SK-N-SH (cell line): ENCODE results near the gene MN1. TPM values are rescaled to one million over a fixed set of nuclear protein-coding genes. Genes with fewer than 3 reads are reported as not detected.

Source experiments
- CTCF ChIA-PET: fragments of 300-600, 350-600 bp; formaldehyde crosslinking; extraction: SDS; loops from one replicate; lab custom pipeline; 2021; lab: Yijun Ruan, JAX
- POLR2A ChIA-PET: fragments of 350-600 bp; sonication (Branson Sonifier 250); formaldehyde crosslinking; extraction: SDS; loops from one replicate; lab custom pipeline; 2020; ENCODE audit warnings: antibody characterized with exemption, inconsistent platforms; lab: Yijun Ruan, JAX
- DNase-seq: peaks from one replicate; pipeline ENCODE4 v3.0.0; 2012
- H2AFZ ChIP-seq: fragments of 200-600 bp; sonication (generic); 2 replicates; pipeline ENCODE4 v1.8.1; 2016; ENCODE audit warnings: antibody characterized with exemption, mild to moderate bottlenecking, low read depth
- H3F3A ChIP-seq: fragments of 200-600 bp; sonication (generic); replicated peaks from 2 replicates; pipeline ENCODE3; 2016; ENCODE audit warnings: antibody characterized with exemption, mild to moderate bottlenecking; ENCODE audit not compliant: insufficient read depth
- H3K27ac ChIP-seq, 2 experiments: fragments of 200-500 bp in 1 of 2; fragments of 200-600 bp in 1 of 2; sonication (Bioruptor generic) in 1 of 2; sonication (generic), shearing (Covaris generic) in 1 of 2; 2 replicates each; pipeline versions ENCODE4 v1.5.1 to v1.6.1; 2014 to 2016; ENCODE audit warnings: low read depth in 2 of 2, inconsistent platforms in 1 of 2, low read length in 1 of 2, mild to moderate bottlenecking in 1 of 2, mixed read lengths in 1 of 2
- H3K27me3 ChIP-seq: fragments of 200-600 bp; sonication (generic), shearing (Covaris generic); 2 replicates; pipeline ENCODE4 v1.6.1; 2016; ENCODE audit warnings: mixed run types; ENCODE audit not compliant: insufficient read depth
- H3K36me3 ChIP-seq, 2 experiments: fragments of 200-500 bp in 1 of 2; fragments of 200-600 bp in 1 of 2; sonication (Bioruptor generic) in 1 of 2; sonication (generic) in 1 of 2; replicated peaks in 1 of 2; 2 replicates each; pipeline versions ENCODE3 to v1.5.1; 2014 to 2016; ENCODE audit warnings: low read length in 1 of 2, mild to moderate bottlenecking in 1 of 2; ENCODE audit not compliant: insufficient read depth in 2 of 2, control insufficient read depth in 1 of 2
- H3K4me1 ChIP-seq, 2 experiments: fragments of 200-500 bp in 1 of 2; fragments of 200-600 bp in 1 of 2; sonication (Bioruptor generic) in 1 of 2; sonication (generic), shearing (Covaris generic) in 1 of 2; 2 replicates each; pipeline versions ENCODE4 v1.5.1 to v1.6.1; 2014 to 2016; ENCODE audit warnings: low read depth in 1 of 2, low read length in 1 of 2, mixed run types in 1 of 2; ENCODE audit not compliant: insufficient read depth in 2 of 2, control insufficient read depth in 1 of 2
- H3K4me2 ChIP-seq: fragments of 200-600 bp; sonication (generic), shearing (Covaris generic); 2 replicates; pipeline ENCODE4 v1.6.1; 2017; ENCODE audit warnings: mixed run types
- H3K4me3 ChIP-seq, 2 experiments: fragments of 200-500 bp in 1 of 2; fragments of 200-600 bp in 1 of 2; sonication (Bioruptor generic) in 1 of 2; sonication (generic), shearing (Covaris generic) in 1 of 2; 2 replicates each; pipeline versions ENCODE4 v1.5.1 to v1.8.1; 2014 to 2016; ENCODE audit warnings: low read depth in 2 of 2, inconsistent platforms in 1 of 2, low read length in 1 of 2, mild to moderate bottlenecking in 1 of 2, mixed read lengths in 1 of 2, moderate library complexity in 1 of 2
- H3K79me2 ChIP-seq: fragments of 200-600 bp; sonication (generic); 2 replicates; pipeline ENCODE4 v1.8.1; 2017; ENCODE audit warnings: mild to moderate bottlenecking; ENCODE audit not compliant: insufficient read depth
- H3K9ac ChIP-seq: fragments of 200-600 bp; sonication (generic); 2 replicates; pipeline ENCODE4 v1.6.1; 2017; ENCODE audit warnings: mixed run types
- H3K9me2 ChIP-seq: fragments of 200-600 bp; sonication (generic); 2 replicates; pipeline ENCODE4 v1.6.1; 2017; ENCODE audit warnings: mixed run types
- H3K9me3 ChIP-seq: fragments of 200-600 bp; sonication (generic); 2 replicates; pipeline ENCODE4 v1.6.1; 2017; ENCODE audit warnings: mixed run types, mild to moderate bottlenecking, moderate library complexity
- H4K20me1 ChIP-seq: fragments of 200-600 bp; sonication (generic); 2 replicates; pipeline ENCODE4 v1.6.1; 2017; ENCODE audit warnings: mild to moderate bottlenecking, mixed run types; ENCODE audit not compliant: insufficient read depth
- CHD2 ChIP-seq: fragments of 150-350 bp; IDR thresholded peaks from 2 replicates; pipeline ENCODE4 v1.6.1; 2018; ENCODE audit warnings: low read length; ENCODE audit not compliant: partially characterized antibody
- CTCF ChIP-seq: fragments of 200-600 bp; sonication (generic); IDR thresholded peaks from 2 replicates; pipeline ENCODE4 v1.6.1; 2017; ENCODE audit warnings: antibody characterized with exemption, mild to moderate bottlenecking, moderate library complexity
- EP300 ChIP-seq, 2 experiments: IDR thresholded peaks; 2 replicates each; pipeline versions ENCODE4 v1.4.0 to v1.6.1; 2012; ENCODE audit warnings: borderline replicate concordance in 1 of 2, low read depth in 1 of 2, low read length in 1 of 2
- FOSL2 ChIP-seq: IDR thresholded peaks from 2 replicates; pipeline ENCODE4 v1.4.0; 2012; ENCODE audit warnings: low read depth, mild to moderate bottlenecking, moderate library complexity, borderline replicate concordance
- GABPA ChIP-seq: IDR thresholded peaks from 2 replicates; pipeline ENCODE4 v1.4.0; 2012; ENCODE audit warnings: low read depth, mild to moderate bottlenecking
- IRF3 ChIP-seq: fragments of 150-350 bp; IDR thresholded peaks from 2 replicates; pipeline ENCODE4 v1.6.1; 2016; ENCODE audit warnings: mild to moderate bottlenecking, low read depth, low read length
- JUND ChIP-seq: IDR thresholded peaks from 2 replicates; pipeline ENCODE4 v1.4.0; 2012
- MAX ChIP-seq: IDR thresholded peaks from 2 replicates; pipeline ENCODE4 v1.4.0; 2012; ENCODE audit warnings: low read depth
- MEF2A ChIP-seq: IDR thresholded peaks from 2 replicates; pipeline ENCODE4 v1.4.0; 2012; ENCODE audit warnings: low read depth, borderline replicate concordance
- NFIC ChIP-seq: IDR thresholded peaks from 2 replicates; pipeline ENCODE4 v1.4.0; 2012; ENCODE audit warnings: borderline replicate concordance
- NRF1 ChIP-seq: IDR thresholded peaks from 2 replicates; pipeline ENCODE4 v1.6.1; 2012; ENCODE audit warnings: low read depth, mild to moderate bottlenecking, low read length
- RCOR1 ChIP-seq: fragments of 150-350 bp; IDR thresholded peaks from 2 replicates; pipeline ENCODE4 v1.6.1; 2017; ENCODE audit warnings: antibody characterized with exemption, low read length
- RFX5 ChIP-seq: IDR thresholded peaks from 2 replicates; pipeline ENCODE4 v1.6.1; 2012; ENCODE audit warnings: mild to moderate bottlenecking, improper control_type of control experiment, low read length
- SMC3 ChIP-seq: IDR thresholded peaks from 2 replicates; pipeline ENCODE4 v1.6.1; 2012; ENCODE audit warnings: low read depth, low read length, improper control_type of control experiment
- TAF1 ChIP-seq: IDR thresholded peaks from 2 replicates; pipeline ENCODE4 v1.6.1; 2012; ENCODE audit warnings: low read depth, mild to moderate bottlenecking, low read length, moderate library complexity, borderline replicate concordance
- TCF12 ChIP-seq: IDR thresholded peaks from 2 replicates; pipeline ENCODE4 v1.4.0; 2012
- YY1 ChIP-seq: IDR thresholded peaks from 2 replicates; pipeline ENCODE4 v1.4.0; 2012; ENCODE audit warnings: low read depth, mild to moderate bottlenecking
- WGBS: methylation state at CpG from one replicate; pipeline ENCODE4 v1.1.6; 2017; ENCODE audit warnings: low lambda C conversion rate; 5-methylcytosine and 5-hydroxymethylcytosine counted together
- polyA plus RNA-seq, 3 experiments: library from polyadenylated mRNA; depleted of rRNA; stranded (reverse); fragments of >200 nt; gene quantifications; 2 replicates each; pipeline ENCODE4 v1.2.3, GENCODE V29; 2012

MN1 gene
- polyA plus RNA-seq, 1 of the 3 experiments (the other 2 are of a cell fraction): 0.20 TPM

- Histone ChIP-seq H3K4me3 (no peak overlapping the region), H3K4me2 (no peak overlapping the region), H3K9me2 (no peaks in the 10 kb centered on the region), H3K9me3 (no peaks in the 10 kb centered on the region), H3K27ac (no peak overlapping the region), H3K79me2 (no peaks in the 10 kb centered on the region), H3K27me3 (no peaks in the 10 kb centered on the region), H2AFZ (no peak overlapping the region), H3K9ac (no peak overlapping the region), H3F3A (no peaks in the 10 kb centered on the region), H3K4me1 (peaks cover 0 to 9% of the 10 kb centered on the region in 2 experiments; a peak in 1 of 4 replicates), H3K36me3 (no peaks in the 10 kb centered on the region), H4K20me1 (no peaks in the 10 kb centered on the region)
- no peak for DNase-seq
- 64% methylated on average over 5 of the region's 7 CpGs for WGBS
- no peak for TF ChIP-seq RFX5
- TF ChIP-seq IRF3: no peak
- no peak for TF ChIP-seq JUND
- TF ChIP-seq TCF12: no peak
- no peak for TF ChIP-seq CTCF
- no peak for TF ChIP-seq EP300 (IDR thresholded peaks at IDR 0.05; ENCODE audit: borderline replicate concordance in 1 of 2, low read depth in 1 of 2, low read length in 1 of 2)
- no peak for TF ChIP-seq CHD2
- no peak for TF ChIP-seq NFIC
- no peak for TF ChIP-seq SMC3
- TF ChIP-seq RCOR1: no peak
- TF ChIP-seq NRF1: no peak
- TF ChIP-seq FOSL2: no peak
- CTCF ChIA-PET: interaction anchor here (0.6 kb wide), 1 partner anchor 16 kb away, joined by 3 read pairs; no protein-coding TSS in a partner anchor
- POLR2A ChIA-PET: no interaction called here
Observed at GRCh38 chr22:27761000-27761399, 40.6 kb downstream of the MN1 start.

- H3K36me3 ChIP-seq: no peaks in the 10 kb centered on the region
- no peak overlapping the region for H3K9ac ChIP-seq
- H3K4me2 ChIP-seq: no peak overlapping the region
- H4K20me1 ChIP-seq: no peaks in the 10 kb centered on the region
- H2AFZ ChIP-seq: no peak overlapping the region
- POLR2A ChIA-PET: no interaction called here
- TF ChIP-seq YY1 (no peak), CHD2 (no peak), TAF1 (no peak), MAX (no peak), IRF3 (no peak), NFIC (no peak), NRF1 (no peak), CTCF (no peak), MEF2A (no peak), GABPA (no peak), TCF12 (no peak)
- peaks cover 0 to 9% of the 10 kb centered on the region in 2 experiments; a peak in 1 of 4 replicates for H3K4me1 ChIP-seq
- CTCF ChIA-PET: no interaction called here
- no peak overlapping the region for H3K4me3 ChIP-seq
- H3K9me3 ChIP-seq: no peaks in the 10 kb centered on the region
- H3K79me2 ChIP-seq: no peaks in the 10 kb centered on the region
- WGBS: 84% methylated on average over 6 of the region's 8 CpGs
- no peaks in the 10 kb centered on the region for H3K9me2 ChIP-seq
- H3K27me3 ChIP-seq: no peaks in the 10 kb centered on the region
- no peak for DNase-seq
- H3K27ac ChIP-seq: no peak overlapping the region
- no peaks in the 10 kb centered on the region for H3F3A ChIP-seq
Observed at GRCh38 chr22:27760474-27760873, 41.1 kb downstream of the MN1 start.
